HG03571 (cell line): ENCODE measurements around the gene USP32.

Experiments used
- ATAC-seq: cut with Tn5 transposase; IDR thresholded peaks from one replicate; pipeline ENCODE4 v1.9.1; 2021; ENCODE audit not compliant: unreplicated experiment

USP32 gene

GRCh38 chr17:60301649-60302048, 90.3 kb downstream of the USP32 start:
- no peak for ATAC-seq

DNA sequence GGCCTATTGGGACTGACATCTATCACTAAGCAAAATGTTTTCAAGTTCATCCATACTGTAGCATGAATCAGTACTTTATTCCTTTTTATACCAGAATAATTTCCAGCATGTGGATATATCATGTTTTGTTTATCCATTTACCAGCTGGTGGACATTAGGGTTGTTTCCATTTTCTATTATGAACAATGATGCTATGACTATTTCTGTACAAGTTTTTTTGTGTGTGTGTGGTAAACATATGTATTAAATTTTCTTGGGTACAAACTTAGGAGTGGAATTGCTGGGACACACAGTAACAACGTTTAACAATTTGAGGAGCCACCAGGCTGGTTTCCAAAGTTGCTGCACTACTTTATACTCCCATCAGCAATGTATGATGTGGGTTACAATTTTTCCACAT, 91.0 kb downstream of the USP32 start:
- no peak for ATAC-seq

DNA sequence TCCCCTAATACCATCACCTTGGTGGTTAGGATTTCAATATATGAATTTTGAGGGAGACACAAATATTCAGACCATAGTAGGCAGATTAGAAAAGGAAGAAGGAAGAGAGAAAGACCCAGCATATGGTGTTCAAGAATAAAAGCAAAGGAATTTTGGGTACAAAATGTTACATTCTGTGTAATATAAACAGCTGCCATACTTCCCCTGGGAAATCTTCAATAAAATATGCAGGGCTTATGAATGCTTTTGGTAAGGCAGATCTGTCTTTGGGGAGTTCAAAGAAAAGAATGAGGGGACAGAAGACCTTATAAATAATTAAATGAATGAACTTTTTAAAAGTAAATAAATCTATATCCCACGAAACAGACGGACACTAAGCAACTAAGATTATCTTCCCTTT, 91.9 kb downstream of the USP32 start:
- ATAC-seq, result no peak

- ATAC-seq, result no peak
Measured at GRCh38 chr17:60297760-60298401, 94.1 kb downstream of the USP32 start.

- no peak for ATAC-seq
Measured at GRCh38 chr17:60296177-60296576, 95.8 kb downstream of the USP32 start.

DNA sequence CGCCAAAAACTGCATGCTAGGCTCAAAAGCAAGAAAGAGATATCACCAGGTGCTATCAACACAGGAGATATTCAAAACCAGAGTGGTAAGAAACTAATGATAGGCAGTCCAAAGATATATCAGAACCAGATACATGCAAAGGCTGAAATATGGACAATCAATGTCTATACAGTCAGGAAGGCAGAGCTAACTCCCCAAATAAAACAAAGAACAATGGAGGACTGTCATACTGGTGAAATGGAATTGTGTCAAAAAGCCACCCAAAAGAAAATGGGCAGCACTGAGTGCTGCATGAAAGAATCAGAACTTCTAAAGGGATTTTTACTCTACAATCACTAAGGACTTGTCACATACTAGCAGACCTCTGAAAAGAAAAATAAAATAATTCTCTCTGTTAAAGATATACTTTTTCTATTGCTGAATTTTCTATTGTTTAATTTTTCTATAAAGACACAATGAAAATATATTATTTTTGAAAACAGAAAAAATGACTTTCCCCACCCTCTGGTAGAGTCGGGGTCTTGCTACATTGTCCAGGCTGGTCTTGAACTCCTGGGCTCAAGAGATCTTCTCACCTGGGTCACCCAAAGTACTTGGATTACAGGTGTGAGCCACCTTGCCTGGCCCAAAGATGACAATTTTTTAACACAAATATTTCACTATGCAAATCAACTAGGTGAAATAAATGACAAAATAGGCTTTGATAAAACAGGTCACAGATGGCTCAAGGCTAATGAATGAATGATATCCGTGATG, 98.2 kb downstream of the USP32 start:
- ATAC-seq, result no peak

- no peak for ATAC-seq
Measured at GRCh38 chr17:60292697-60293096, 99.2 kb downstream of the USP32 start.

- no peak for ATAC-seq
Measured at GRCh38 chr17:60284709-60285108, 107.2 kb downstream of the USP32 start.

DNA sequence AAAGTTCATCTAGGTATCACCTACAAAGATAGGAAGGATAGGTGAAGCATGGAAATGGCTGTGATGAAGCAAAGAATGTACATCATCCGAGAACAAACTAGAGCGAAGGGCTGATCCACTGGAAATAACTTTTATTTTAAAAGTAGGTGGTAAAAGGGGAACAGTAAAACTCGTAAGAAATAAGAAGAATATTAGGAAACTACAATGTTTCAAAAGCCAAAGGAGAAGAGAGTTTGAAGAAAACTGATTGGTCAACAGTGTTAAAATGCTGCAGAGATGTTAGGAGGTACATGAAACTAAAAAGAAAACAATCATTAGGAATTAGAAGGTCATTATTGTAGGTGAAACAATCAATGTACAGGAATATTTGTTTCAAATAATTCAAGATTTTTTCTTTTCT, 108.1 kb downstream of the USP32 start:
- no peak for ATAC-seq

GRCh38 chr17:60280673-60281072, 111.3 kb downstream of the USP32 start:
- no peak for ATAC-seq

GRCh38 chr17:60278237-60278636, 113.7 kb downstream of the USP32 start:
- no peak for ATAC-seq

- ATAC-seq, result no peak
Measured at GRCh38 chr17:60277258-60277657, 114.7 kb downstream of the USP32 start.

- no peak for ATAC-seq
Measured at GRCh38 chr17:60269417-60269816, 122.5 kb downstream of the USP32 start.

- ATAC-seq, result no peak
Measured at GRCh38 chr17:60260540-60260939, 131.4 kb downstream of the USP32 start.

GRCh38 chr17:60258313-60258712, 133.6 kb downstream of the USP32 start:
- no peak for ATAC-seq

- ATAC-seq, result no peak
Measured at GRCh38 chr17:60256174-60256573, 135.8 kb downstream of the USP32 start.

DNA sequence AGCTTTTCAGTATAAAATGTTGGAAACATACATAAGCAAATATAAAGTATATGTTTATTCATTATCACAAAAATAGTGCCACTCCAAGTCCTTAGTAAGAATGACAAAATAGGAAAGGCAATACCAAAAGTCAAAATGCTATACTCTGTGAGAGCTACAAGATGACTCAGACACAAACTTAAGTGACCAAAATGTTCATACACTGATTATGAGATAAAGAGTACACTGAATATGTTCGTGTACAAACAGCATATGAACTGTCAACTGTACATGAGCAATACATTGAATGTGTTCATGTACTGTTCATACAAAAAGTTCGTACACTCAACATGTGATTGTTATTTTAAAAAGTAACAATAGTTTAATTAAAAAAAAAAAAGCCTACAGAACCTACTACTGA, 138.9 kb downstream of the USP32 start:
- no peak for ATAC-seq

DNA sequence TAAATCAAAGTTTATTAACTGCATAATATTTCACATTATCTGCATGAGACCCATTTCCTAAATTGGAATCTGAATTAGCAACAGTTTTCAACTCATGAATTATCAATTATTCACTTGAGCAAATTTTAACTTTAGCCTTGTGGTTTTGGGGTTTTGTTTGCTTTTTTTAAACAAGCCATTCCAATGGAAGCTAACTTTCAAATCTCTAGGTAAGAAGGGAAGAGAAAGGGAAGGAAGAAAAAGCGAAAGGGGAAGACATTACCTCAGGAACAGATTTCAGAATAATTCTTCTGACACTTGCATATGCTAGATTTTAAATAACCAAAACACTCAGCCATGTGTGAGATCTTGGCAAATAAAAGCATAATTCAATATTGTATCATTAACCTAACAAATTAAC, 139.5 kb downstream of the USP32 start:
- ATAC-seq, result no peak

DNA sequence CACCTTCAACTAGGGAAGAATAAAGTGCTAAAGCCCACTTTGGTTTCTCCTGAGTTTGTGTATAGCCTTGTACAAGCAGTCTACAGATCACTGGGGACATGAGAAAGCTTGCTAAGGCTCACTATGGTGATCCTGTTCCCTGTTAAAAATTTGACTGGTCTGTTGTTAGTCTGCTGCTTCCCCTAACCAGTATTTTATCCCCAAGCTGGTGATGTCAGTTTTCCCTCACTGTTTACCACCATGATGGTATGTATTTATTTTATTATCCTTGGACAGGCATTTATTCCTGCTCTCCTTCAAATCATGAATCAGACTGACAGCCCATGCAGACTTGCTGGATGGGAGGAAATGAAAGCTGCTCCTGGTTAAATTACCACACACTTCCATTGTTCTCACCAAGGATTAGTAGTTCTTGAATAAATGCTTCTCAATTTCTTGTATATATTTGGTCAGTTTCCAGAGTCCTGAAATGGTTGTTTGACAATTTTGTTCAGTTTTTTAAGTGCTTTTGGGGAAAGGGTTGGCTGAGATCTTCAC, 142.6 kb downstream of the USP32 start:
- no peak for ATAC-seq

- ATAC-seq, result no peak
Measured at GRCh38 chr17:60248618-60249289, 143.2 kb downstream of the USP32 start.

DNA sequence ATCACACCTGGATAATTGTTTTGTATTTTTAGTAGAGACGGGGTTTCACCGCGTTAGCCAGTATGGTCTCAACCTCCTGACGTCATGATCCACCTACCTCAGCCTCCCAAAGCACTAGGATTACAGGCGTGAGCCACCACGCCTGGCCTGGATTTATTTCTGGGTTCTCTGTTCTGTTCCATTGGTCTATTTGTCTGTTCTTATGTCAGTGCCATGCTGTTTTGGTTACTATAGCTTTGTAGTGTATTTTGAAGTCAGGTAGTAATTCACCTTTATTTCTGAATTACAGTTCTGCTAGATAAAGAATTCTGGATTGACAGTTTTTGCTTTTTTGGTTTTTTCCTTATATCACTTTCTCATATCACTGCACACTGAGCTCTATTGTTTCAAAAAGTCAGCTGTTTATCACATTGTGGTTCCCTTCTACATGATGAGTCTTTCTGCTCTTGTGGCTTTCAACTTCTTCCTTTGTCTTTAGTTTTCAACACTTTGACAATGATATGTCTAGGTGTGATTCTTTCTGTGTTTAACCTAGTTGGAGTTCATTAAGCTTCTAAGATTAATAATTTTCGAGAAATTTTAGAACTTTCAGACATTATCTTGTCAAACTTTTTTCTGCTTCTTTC, 144.0 kb downstream of the USP32 start:
- no peak for ATAC-seq
